ENCODE results near the gene NPLOC4. TPM values are rescaled to one million over a fixed set of nuclear protein-coding genes. Genes with fewer than 3 reads are reported as not detected.

The NPLOC4 gene
- total and polyA plus RNA-seq, 2 of the 13 experiments (the other 11 are each of a cell fraction or from before 2014, with no cell fraction given) = 57.0 to 97.0 TPM

- TF ChIP-seq POGK (CRISPR knock-in tag; conservative IDR thresholded peaks at IDR 0.05) = no peak
- TF ChIP-seq ZBED4 (CRISPR knock-in tag; IDR thresholded peaks at IDR 0.05; ENCODE audit: borderline replicate concordance) = no peak
- no peak for TF ChIP-seq ARID2 (CRISPR knock-in tag; IDR thresholded peaks at IDR 0.05; ENCODE audit: borderline replicate concordance)
- TF ChIP-seq NFYB (CRISPR knock-in tag; IDR thresholded peaks at IDR 0.05) = no peak
- no peak for TF ChIP-seq KMT2B (CRISPR knock-in tag; IDR thresholded peaks at IDR 0.05)
- TF ChIP-seq ZNF33B (CRISPR knock-in tag; IDR thresholded peaks at IDR 0.05) = no peak
- no peak for TF ChIP-seq TEAD2 (CRISPR knock-in tag; IDR thresholded peaks at IDR 0.05)
- peak; percentile 66 for TF ChIP-seq RBM22 (optimal IDR thresholded peaks at IDR 0.05; ENCODE audit: low read length)
- no peak; the same call in 1 of the 2 replicates for TF ChIP-seq ZNF761 (CRISPR knock-in tag; conservative IDR thresholded peaks at IDR 0.05)
- TF ChIP-seq TSC22D2 (CRISPR knock-in tag; IDR thresholded peaks at IDR 0.05; ENCODE audit: borderline replicate concordance) = no peak
- no peak for TF ChIP-seq ZNF614 (CRISPR knock-in tag; IDR thresholded peaks at IDR 0.05; ENCODE audit: borderline replicate concordance)
- TF ChIP-seq CAMTA2 (CRISPR knock-in tag; IDR thresholded peaks at IDR 0.05; ENCODE audit: borderline replicate concordance) = no peak
- TF ChIP-seq BORCS8-MEF2B (CRISPR knock-in tag; IDR thresholded peaks at IDR 0.05) = 0 out of 2 replicates have a peak, but pooled peaks have one; percentile 24
- no peak for TF ChIP-seq HDAC2 (CRISPR knock-in tag; IDR thresholded peaks at IDR 0.05)
- TF ChIP-seq GATAD1 (CRISPR knock-in tag; IDR thresholded peaks at IDR 0.05) = 0 out of 2 replicates have a peak, but pooled peaks have one; percentile 23
- TF ChIP-seq ZKSCAN5 (CRISPR knock-in tag; IDR thresholded peaks at IDR 0.05) = no peak
- TF ChIP-seq ZNF563 (CRISPR knock-in tag; IDR thresholded peaks at IDR 0.05) = no peak
- no peak for TF ChIP-seq SKIL (CRISPR knock-in tag; IDR thresholded peaks at IDR 0.05; ENCODE audit: borderline replicate concordance)
- TF ChIP-seq HNRNPL (IDR thresholded peaks at IDR 0.05; ENCODE audit: low read depth, low read length) = peak; percentile 99
- no peak for TF ChIP-seq UBTF (CRISPR knock-in tag; IDR thresholded peaks at IDR 0.05)
- no peak for TF ChIP-seq SNAPC2 (CRISPR knock-in tag; IDR thresholded peaks at IDR 0.05)
These were observed 99.5 kb downstream of the NPLOC4 start (continued) for GRCh38 chr17:81537343-81537855.

Measured in HepG2 (cell line).